ENCODE results near the gene GUCD1.
"Not testable (repeated sequence)": the region's sequence is repeated elsewhere in the genome, so short reads cannot be mapped to it uniquely, and the experiment has no call there.

The GUCD1 gene

GRCh38 chr22:24563246-24563645 is 8.3 kb upstream of the GUCD1 start:
- DNase-seq, result no peak

GRCh38 chr22:24559471-24559870 is 4.5 kb upstream of the GUCD1 start:
- no peak for DNase-seq

GRCh38 chr22:24555165-24556039 is 464 bp upstream of the GUCD1 start, which contains the start of gene SNRPD3:
SNRPD3 (plus strand) TSS chr22:24555999; CDS start chr22:24557675, 1,676 bp downstream.
- DNase-seq, result peak; percentile 96

DNA sequence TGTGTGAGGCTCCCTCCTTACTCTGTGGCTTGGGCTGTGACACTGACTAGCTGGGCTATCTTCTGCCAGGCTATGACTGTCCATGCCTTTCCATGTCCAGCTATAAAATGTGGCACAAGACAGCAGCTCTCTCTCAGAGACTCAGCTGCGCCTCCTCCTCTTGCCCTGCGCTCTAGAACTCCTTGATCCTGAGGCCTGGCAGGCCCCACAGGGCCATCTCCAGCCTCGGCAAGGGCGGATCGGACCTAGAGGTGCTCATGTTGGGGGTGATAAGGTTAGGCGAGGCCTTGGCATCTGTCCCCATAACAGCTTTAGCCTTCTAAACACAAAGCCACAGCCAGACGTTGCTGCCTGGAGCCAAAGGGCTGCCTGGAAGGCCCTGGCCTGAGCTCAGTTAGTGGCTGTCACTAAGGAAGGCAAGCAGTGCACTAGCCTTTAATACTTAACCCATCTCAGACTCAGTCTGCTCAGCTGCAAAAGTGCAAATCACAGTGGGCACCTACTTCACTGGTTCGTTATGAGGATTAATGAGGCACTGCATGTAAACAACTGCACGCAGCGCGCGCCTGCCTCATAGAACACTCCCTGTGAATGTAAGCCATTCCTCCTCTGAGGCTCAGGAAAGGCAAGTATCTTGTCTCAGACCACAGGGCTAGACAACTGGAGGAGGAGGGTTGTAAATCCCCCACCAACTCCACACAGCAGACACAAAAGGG is 1.2 kb downstream of the GUCD1 start:
- DNase-seq, result no peak

GRCh38 chr22:24552503-24553286 is 2.2 kb downstream of the GUCD1 start:
- not testable (repeated sequence) for DNase-seq

GRCh38 chr22:24550902-24551435 is 4.0 kb downstream of the GUCD1 start:
- DNase-seq, result no peak

DNA sequence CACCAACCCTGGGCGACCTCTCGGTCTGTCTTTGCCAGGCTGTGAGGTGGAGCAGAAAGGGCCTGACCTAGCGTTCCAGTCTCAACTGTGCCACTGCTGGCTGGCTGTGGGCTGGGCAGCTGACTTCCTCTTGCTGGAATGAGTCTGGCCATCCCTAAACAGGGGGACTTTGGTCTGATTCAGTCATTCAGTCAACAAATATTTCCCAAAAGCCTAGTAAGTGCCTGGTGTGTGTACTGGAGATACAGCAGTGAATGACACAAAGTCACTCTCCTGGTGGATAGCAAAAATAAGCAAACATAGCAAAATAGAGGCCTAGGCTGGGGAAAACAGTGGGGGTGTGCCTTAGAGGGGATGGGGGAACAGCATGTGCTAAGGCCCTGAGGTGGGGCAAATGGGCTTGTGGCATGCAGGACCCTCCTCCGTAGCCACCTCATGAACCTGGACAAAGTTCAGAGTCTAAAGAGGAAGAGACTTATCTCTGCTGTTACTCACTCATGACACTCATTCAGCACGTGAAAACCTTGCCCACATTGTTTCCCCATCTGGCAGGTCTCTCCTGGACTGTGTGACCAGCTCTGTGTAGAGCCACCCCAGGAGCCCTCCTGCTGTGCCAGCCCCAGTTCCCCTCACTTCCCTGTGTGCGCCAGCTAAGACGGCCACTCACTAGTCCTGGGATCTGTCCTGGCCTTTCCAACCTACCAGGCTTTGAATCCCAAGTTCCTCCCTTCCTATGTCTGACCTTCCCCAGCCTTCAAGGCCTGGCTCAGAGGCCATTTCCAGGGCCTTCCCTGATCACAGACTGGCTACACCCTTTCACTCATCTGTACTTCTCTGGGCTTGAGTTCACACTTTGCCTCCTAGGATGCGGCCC is 4.7 kb downstream of the GUCD1 start:
- DNase-seq, result no peak

- DNase-seq, result no peak
Measured at GRCh38 chr22:24548812-24549211, 6.1 kb downstream of the GUCD1 start.

DNA sequence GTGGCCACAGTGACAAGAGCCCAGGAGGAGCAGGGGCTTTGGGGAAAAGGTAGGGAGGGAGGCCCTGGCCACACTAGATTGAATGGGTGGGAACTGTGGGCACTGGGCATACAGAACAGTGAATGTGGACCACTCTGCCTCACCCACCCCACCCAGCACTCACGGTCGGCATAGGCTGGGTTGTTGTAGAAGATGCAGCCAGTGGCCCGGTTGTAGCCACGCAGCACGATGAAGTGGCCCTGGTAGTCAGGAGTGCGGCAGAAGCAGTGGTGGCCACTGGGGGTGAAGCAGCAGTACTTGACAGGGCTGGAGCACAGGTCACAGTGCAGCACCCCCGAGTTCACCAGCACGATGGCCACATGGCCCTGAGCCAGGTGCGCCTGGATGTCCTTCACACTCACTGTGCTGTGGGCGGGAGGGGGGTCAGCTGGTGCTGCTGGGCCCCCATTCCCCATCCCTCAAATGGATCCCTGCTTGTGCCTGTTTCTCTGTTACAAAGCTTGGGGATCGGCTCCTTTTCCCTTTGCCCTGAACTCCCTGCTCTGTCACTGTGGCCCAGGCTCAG is 11.2 kb downstream of the GUCD1 start:
- DNase-seq, result no peak

- DNase-seq, result no peak
Measured at GRCh38 chr22:24543185-24543601, 11.7 kb downstream of the GUCD1 start.

DNA sequence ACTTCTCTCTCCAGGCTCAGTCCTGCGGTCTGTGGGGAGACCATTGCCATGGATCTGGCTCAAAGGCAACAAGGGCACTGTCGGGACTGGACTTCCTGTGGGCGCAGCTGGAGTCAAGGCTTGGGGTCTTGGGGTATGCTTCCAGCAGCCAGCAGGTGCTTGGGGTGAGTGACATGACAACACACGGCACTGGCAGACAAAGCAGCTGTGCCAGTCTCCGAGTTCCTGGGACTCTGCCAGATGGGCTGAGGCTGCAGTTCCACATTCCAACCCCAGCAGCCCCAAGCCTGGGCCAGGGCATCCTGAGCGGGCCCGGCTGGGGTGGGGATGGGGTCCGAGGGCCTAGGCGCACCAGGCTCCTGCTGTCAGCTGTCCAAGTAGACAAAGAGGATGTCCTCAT is 12.3 kb downstream of the GUCD1 start:
- no peak for DNase-seq

DNA sequence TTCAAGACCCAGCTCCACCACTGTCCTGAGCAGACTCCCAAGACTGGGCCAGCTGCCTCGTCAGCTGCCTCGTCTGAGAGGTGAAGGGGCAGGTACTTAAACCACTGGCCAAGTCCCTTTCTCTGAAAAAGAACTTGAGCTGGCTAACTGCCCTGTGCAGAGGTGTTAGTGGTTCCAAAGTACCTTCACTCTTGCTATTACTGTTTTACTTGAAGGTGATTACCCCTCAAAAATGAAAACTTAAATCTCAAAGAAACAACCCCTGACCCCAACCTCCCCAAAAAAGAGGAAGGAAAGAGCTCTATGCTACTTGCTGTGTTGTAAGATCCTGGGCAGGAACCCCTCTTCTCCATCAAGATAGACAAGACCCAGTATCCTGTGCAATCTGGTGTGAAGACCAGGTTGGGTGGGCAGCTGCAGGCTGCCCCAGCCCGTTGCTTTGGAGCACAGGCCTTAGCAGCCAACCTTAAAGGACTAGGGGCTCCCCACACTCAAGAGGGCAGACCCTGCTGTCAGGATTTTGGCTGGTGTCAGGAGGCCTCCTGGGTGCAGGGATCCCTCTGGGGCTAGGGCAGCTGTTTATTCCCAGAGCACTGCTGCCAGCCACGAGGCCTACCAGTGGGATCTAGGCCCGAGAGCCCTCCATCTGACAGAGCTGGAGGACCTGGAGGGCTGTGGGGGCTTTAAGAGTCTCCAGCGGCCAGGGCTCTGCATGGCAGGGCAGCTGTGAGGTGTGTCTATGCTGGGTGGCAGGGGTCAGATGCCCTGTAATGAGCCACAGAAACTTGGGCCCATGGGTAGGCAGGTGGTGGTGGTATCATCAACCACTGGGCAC is 13.0 kb downstream of the GUCD1 start:
- no peak for DNase-seq

- DNase-seq, result no peak
Measured at GRCh38 chr22:24540470-24540869, 14.5 kb downstream of the GUCD1 start.

- DNase-seq, result no peak
Measured at GRCh38 chr22:24536089-24536488, 18.8 kb downstream of the GUCD1 start.

DNA sequence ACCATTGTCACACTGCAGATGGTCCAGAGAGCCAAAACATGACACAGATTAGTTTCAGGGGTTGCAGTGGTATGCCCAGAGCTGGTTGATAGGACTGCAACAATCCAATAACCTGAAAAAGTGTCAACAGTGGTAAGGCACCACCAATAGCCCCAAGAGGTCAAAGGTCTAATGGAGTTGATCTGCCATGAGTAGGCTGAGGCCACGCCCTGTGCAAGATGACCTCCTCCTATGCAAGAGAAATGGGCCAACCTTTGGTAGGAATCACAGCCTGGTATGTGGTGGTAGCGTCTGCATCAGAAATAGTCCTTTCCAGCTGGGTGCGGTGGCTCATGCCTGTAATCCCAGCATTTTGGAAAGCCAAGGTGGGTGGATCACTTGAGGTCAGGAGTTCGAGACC is 19.6 kb downstream of the GUCD1 start:
- no peak for DNase-seq

DNA sequence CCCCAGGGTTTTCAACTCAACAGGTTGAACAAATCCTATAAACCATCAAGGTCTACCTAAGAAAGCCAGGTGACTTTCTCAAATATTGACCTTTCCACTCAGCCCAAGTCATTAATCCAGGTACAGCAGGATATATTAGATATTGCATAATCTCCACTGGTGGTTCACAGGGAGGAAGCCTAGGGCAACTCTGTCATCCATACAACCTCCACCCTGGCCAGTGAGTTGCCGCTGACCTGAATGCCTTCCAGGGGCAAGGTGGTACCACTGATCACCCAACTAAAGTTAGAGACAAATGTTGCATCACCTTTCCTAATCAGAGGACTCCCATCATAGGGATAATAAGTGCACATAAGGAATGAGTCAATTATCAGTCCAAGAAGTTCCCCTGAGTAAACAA is 22.9 kb downstream of the GUCD1 start:
- no peak for DNase-seq

DNA sequence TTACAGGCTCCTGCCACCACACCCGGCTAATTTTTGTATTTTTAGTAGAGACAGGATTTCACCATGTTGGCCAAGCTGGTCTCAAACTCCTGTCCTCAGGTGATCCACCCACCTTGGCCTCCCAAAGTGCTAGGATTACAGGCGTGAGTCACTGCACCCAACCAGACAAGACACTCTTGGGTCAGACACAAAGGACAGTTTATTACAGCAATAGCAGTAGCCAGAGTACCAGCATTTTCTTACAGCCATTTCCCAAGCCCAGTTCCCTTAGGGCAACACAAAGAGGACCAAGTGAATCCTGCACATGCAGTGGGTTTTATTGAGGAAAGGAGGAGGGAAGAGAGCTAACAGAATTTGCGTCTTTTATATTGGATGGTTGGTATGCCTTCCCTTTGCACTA is 24.0 kb downstream of the GUCD1 start:
- not testable (repeated sequence) for DNase-seq

- no peak for DNase-seq
Measured at GRCh38 chr22:24529898-24530297, 25.0 kb downstream of the GUCD1 start.

GRCh38 chr22:24526191-24526590 is 28.7 kb downstream of the GUCD1 start:
- no peak for DNase-seq

DNA sequence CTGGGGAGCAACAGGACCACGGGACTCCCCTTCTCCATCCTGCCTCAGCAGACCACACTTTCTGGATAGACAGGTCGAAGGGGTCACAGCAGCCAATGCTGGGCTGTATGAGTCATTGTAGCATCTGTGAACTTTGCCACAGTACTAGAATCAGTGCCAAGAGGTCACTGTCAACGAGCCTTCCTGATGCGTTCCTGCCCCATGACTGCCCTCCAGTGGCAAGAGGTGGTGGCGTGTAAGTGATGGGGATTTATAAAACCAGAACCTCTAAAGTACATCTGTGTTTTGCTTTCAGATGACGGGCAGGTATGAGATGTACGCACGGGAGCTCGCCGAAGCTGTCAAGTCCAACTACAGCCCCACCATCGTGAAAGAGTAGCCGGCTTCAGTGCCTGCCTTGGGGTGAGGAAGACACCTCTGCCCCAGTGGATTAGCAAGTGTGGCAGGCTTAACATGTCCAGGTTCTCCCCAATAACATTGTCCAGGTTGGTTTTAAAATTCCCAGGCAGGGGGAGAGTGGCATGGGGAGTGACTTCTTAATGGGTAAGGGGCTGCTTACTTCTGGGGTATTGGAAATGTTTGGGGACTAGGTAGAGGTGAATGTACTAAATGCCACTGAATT is 29.4 kb downstream of the GUCD1 start:
- DNase-seq, result peak; percentile 80

All from activated CD4-positive, CD25-positive, alpha-beta regulatory T cell treated with anti-CD3 and anti-CD28 coated beads, Interleukin-2, amount 50 U/mL, for 72 hours (primary cell).